WTC11 (cell line): ENCODE measurements around the gene UBAP1.

ENCODE experiments used
- ATF3 ChIP-seq: sonication (generic); formaldehyde crosslinking; conservative IDR thresholded peaks from 2 replicates; pipeline ENCODE4 v1.8.1; 2022; ENCODE audit warnings: mild to moderate bottlenecking, missing genetic modification reagents
- CTCF ChIP-seq: fragments of 200-600 bp; IDR thresholded peaks from 2 replicates; pipeline ENCODE4 v1.8.0; 2022; ENCODE audit warnings: antibody characterized with exemption
- JUN ChIP-seq: sonication (generic); formaldehyde crosslinking; IDR thresholded peaks from 2 replicates; pipeline ENCODE4 v1.8.0; 2023; ENCODE audit warnings: mild to moderate bottlenecking, missing genetic modification reagents
- ZNF416 ChIP-seq: fragments of 250-450 bp; sonication (Bioruptor Pico); IDR thresholded peaks from 2 replicates; pipeline ENCODE4 v1.9.0; 2021; ENCODE audit warnings: mild to moderate bottlenecking, inconsistent platforms

GRCh38 chr9:34176089-34176488 is 2.8 kb upstream of the UBAP1 start:
- no peak for TF ChIP-seq CTCF
- TF ChIP-seq ATF3 (CRISPR knock-in tag): no peak
- no peak for TF ChIP-seq JUN (CRISPR knock-in tag)
- no peak for TF ChIP-seq ZNF416 (CRISPR knock-in tag)
